ENCODE measurements around the gene ANKRD66.

ANKRD66 gene

GRCh38 chr6:46719099-46719498 lies 27.6 kb upstream of the ANKRD66 start:
- no peak for TF ChIP-seq CTCF (IDR thresholded peaks at IDR 0.05; ENCODE audit: low read depth, low read length, missing control alignments)
- peak; percentile 57 for DNase-seq (ENCODE audit: low read depth)
- no peak overlapping the region for H3K4me3 ChIP-seq (ENCODE audit: low read depth, low read length)
- in situ Hi-C loops (cut with HindIII; ENCODE audit: low sequenced_read_pairs), result no loop called here

GRCh38 chr6:46720401-46720800 lies 26.3 kb upstream of the ANKRD66 start:
- no peak for DNase-seq (ENCODE audit: low read depth)
- no peak overlapping the region for H3K4me3 ChIP-seq (ENCODE audit: low read depth, low read length)
- in situ Hi-C loops (cut with HindIII; ENCODE audit: low sequenced_read_pairs), result no loop called here
- TF ChIP-seq CTCF (IDR thresholded peaks at IDR 0.05; ENCODE audit: low read depth, low read length, missing control alignments), result no peak

GRCh38 chr6:46729787-46730326 lies 16.9 kb upstream of the ANKRD66 start:
- H3K4me3 ChIP-seq (ENCODE audit: low read depth, low read length), result no peak overlapping the region
- no peak for DNase-seq (ENCODE audit: low read depth)
- no peak for TF ChIP-seq CTCF (IDR thresholded peaks at IDR 0.05; ENCODE audit: low read depth, low read length, missing control alignments)
- in situ Hi-C loops (cut with HindIII; ENCODE audit: low sequenced_read_pairs), result no loop called here

GRCh38 chr6:46730921-46731461 lies 15.7 kb upstream of the ANKRD66 start:
- DNase-seq (ENCODE audit: low read depth), result no peak
- in situ Hi-C loops (cut with HindIII; ENCODE audit: low sequenced_read_pairs), result no loop called here
- no peak for TF ChIP-seq CTCF (IDR thresholded peaks at IDR 0.05; ENCODE audit: low read depth, low read length, missing control alignments)
- H3K4me3 ChIP-seq (ENCODE audit: low read depth, low read length), result no peak overlapping the region

GRCh38 chr6:46733341-46733801 lies 13.4 kb upstream of the ANKRD66 start:
- DNase-seq (ENCODE audit: low read depth), result no peak
- in situ Hi-C loops (cut with HindIII; ENCODE audit: low sequenced_read_pairs), result no loop called here
- no peak for TF ChIP-seq CTCF (IDR thresholded peaks at IDR 0.05; ENCODE audit: low read depth, low read length, missing control alignments)
- H3K4me3 ChIP-seq (ENCODE audit: low read depth, low read length), result no peak overlapping the region

GRCh38 chr6:46734867-46735719 lies 11.6 kb upstream of the ANKRD66 start, which contains the start of gene PLA2G7:
Gene PLA2G7 (minus strand): TSS chr6:46735375. CDS start chr6:46722891, 12,484 bp downstream.
- in situ Hi-C loops (cut with HindIII; ENCODE audit: low sequenced_read_pairs), result no loop called here
- DNase-seq (ENCODE audit: low read depth), result no peak
- TF ChIP-seq CTCF (IDR thresholded peaks at IDR 0.05; ENCODE audit: low read depth, low read length, missing control alignments), result peak; percentile 2
- peak within 1 kb of the TSS; percentile 55 for H3K4me3 ChIP-seq (ENCODE audit: low read depth, low read length)
